GM23338 (cell line): ENCODE measurements around the gene KCNQ5. TPM values are rescaled to one million over a fixed set of nuclear protein-coding genes. Genes with fewer than 3 reads are reported as not detected.

Experiments
- ATAC-seq: fragments of 200-7000 bp; cut with Tn5 transposase; 3 replicates; pipeline ENCODE4 v1.9.1; 2020
- DNase-seq: peaks from one replicate; pipeline ENCODE4 v3.0.0-alpha.2; 2015; ENCODE audit warnings: low spot score
- H2AFZ ChIP-seq: fragments of 200-600 bp; sonication (generic); 2 replicates; pipeline ENCODE4 v1.8.0; 2016; ENCODE audit warnings: antibody characterized with exemption, mild to moderate bottlenecking, moderate library complexity
- H3F3A ChIP-seq: fragments of 200-600 bp; sonication (generic); replicated peaks from 2 replicates; pipeline ENCODE4 v1.8.0; 2017; ENCODE audit warnings: antibody characterized with exemption, mixed run types, low read depth
- H3K27ac ChIP-seq: fragments of 200-600 bp; sonication (generic); 2 replicates; pipeline ENCODE4 v1.6.1; 2016; ENCODE audit warnings: low read depth
- H3K27me3 ChIP-seq: fragments of 200-600 bp; sonication (generic); 2 replicates; pipeline ENCODE4 v1.8.0; 2016; ENCODE audit warnings: mild to moderate bottlenecking, mixed run types, moderate library complexity; ENCODE audit not compliant: insufficient read depth
- H3K36me3 ChIP-seq: fragments of 200-600 bp; sonication (generic); 2 replicates; pipeline ENCODE4 v1.8.0; 2016; ENCODE audit warnings: mild to moderate bottlenecking; ENCODE audit not compliant: insufficient read depth
- H3K4me1 ChIP-seq: fragments of 200-600 bp; sonication (generic); 2 replicates; pipeline ENCODE4 v1.8.0; 2016; ENCODE audit warnings: mild to moderate bottlenecking, moderate library complexity; ENCODE audit not compliant: insufficient read depth
- H3K4me2 ChIP-seq: fragments of 200-600 bp; sonication (generic); 2 replicates; pipeline ENCODE4 v1.7.1; 2017; ENCODE audit warnings: mixed run types
- H3K4me3 ChIP-seq: fragments of 200-600 bp; sonication (generic); 2 replicates; pipeline ENCODE4 v1.6.1; 2016; ENCODE audit warnings: mixed run types
- H3K79me2 ChIP-seq: fragments of 200-600 bp; sonication (generic); replicated peaks from 2 replicates; pipeline ENCODE4 v1.8.0; 2017; ENCODE audit warnings: mild to moderate bottlenecking; ENCODE audit not compliant: insufficient read depth
- H3K9me2 ChIP-seq: fragments of 200-600 bp; sonication (generic); 2 replicates; pipeline ENCODE4 v1.8.0; 2017; ENCODE audit not compliant: insufficient read depth
- H4K20me1 ChIP-seq: fragments of 200-600 bp; sonication (generic); replicated peaks from 2 replicates; pipeline ENCODE4 v1.8.0; 2017; ENCODE audit warnings: mild to moderate bottlenecking; ENCODE audit not compliant: insufficient read depth
- H3K27ac Mint-ChIP-seq: 2 replicates; pipeline ENCODE4 v1.8.0; 2020; ENCODE audit warnings: inconsistent platforms, mild to moderate bottlenecking, moderate library complexity, mixed read lengths
- H3K27me3 Mint-ChIP-seq: 3 replicates; pipeline ENCODE4 v1.8.0; 2022; ENCODE audit warnings: low read depth, mild to moderate bottlenecking, moderate library complexity, mixed read lengths, inconsistent platforms; ENCODE audit not compliant: insufficient read depth, poor library complexity
- H3K36me3 Mint-ChIP-seq: 3 replicates; pipeline ENCODE4 v1.8.0; 2021; ENCODE audit warnings: low read depth, mild to moderate bottlenecking, inconsistent platforms, moderate library complexity, mixed read lengths
- H3K4me1 Mint-ChIP-seq: 3 replicates; pipeline ENCODE4 v1.8.0; 2020; ENCODE audit warnings: mild to moderate bottlenecking, inconsistent platforms, mixed read lengths
- H3K4me3 Mint-ChIP-seq: 3 replicates; pipeline ENCODE4 v1.8.0; 2021; ENCODE audit warnings: moderate library complexity, mild to moderate bottlenecking, inconsistent platforms, mixed read lengths
- H3K9me3 Mint-ChIP-seq: 3 replicates; pipeline ENCODE4 v1.8.0; 2020; ENCODE audit warnings: moderate library complexity, mild to moderate bottlenecking, inconsistent platforms, mixed read lengths
- CREB1 ChIP-seq: fragments of 250-450 bp; sonication (Bioruptor Pico); IDR thresholded peaks from 2 replicates; pipeline ENCODE4 v1.5.0; 2020; ENCODE audit warnings: low read depth, mild to moderate bottlenecking, moderate library complexity
- CTCF ChIP-seq, 2 experiments: fragments of 200-600 bp in 1 of 2; sonication (generic) in 1 of 2; conservative IDR thresholded peaks; 2 replicates each; pipeline versions ENCODE4 v1.5.1 to v1.6.1; 2016 to 2017; ENCODE audit warnings: antibody characterized with exemption in 2 of 2, low read depth in 2 of 2, mild to moderate bottlenecking in 2 of 2, moderate library complexity in 1 of 2
- ETS1 ChIP-seq: IDR thresholded peaks from 2 replicates; pipeline ENCODE4 v1.6.1; 2016; ENCODE audit warnings: antibody characterized with exemption
- EZH2 ChIP-seq: fragments of 200-600 bp; sonication (generic); IDR thresholded peaks from one replicate; pipeline ENCODE4 v1.8.0; 2017; ENCODE audit warnings: antibody characterized with exemption, mild to moderate bottlenecking, low read depth; ENCODE audit not compliant: unreplicated experiment
- EZH2phosphoT487 ChIP-seq: fragments of 200-600 bp; sonication (generic); IDR thresholded peaks from one replicate; pipeline ENCODE4 v1.8.1; 2018; ENCODE audit warnings: antibody characterized with exemption; ENCODE audit not compliant: unreplicated experiment
- JUNB ChIP-seq: IDR thresholded peaks from one replicate; pipeline ENCODE4 v1.6.1; 2016; ENCODE audit warnings: antibody characterized with exemption; ENCODE audit not compliant: unreplicated experiment
- NANOG ChIP-seq: IDR thresholded peaks from 2 replicates; pipeline ENCODE4 v1.6.1; 2016; ENCODE audit warnings: antibody characterized with exemption, borderline replicate concordance
- POLR2AphosphoS5 ChIP-seq: IDR thresholded peaks from 2 replicates; pipeline ENCODE4 v1.6.1; 2016; ENCODE audit warnings: antibody characterized with exemption, low read depth
- REST ChIP-seq: IDR thresholded peaks from one replicate; pipeline ENCODE4 v1.6.1; 2018; ENCODE audit warnings: antibody characterized with exemption; ENCODE audit not compliant: unreplicated experiment
- STAT1 ChIP-seq: IDR thresholded peaks from one replicate; pipeline ENCODE4 v1.6.1; 2016; ENCODE audit warnings: antibody characterized with exemption; ENCODE audit not compliant: unreplicated experiment
- ZNF114 ChIP-seq: fragments of 250-450 bp; sonication (Bioruptor Pico); IDR thresholded peaks from 2 replicates; pipeline ENCODE4 v1.5.0; 2020; ENCODE audit warnings: mild to moderate bottlenecking, moderate library complexity
- ZNF331 ChIP-seq: fragments of 250-450 bp; sonication (Bioruptor Pico); IDR thresholded peaks from 2 replicates; pipeline ENCODE4 v1.5.0; 2020; ENCODE audit warnings: low read depth, mild to moderate bottlenecking, moderate library complexity
- ZNF462 ChIP-seq: fragments of 250-450 bp; sonication (Bioruptor Pico); IDR thresholded peaks from 2 replicates; pipeline ENCODE4 v1.5.0; 2020; ENCODE audit warnings: mild to moderate bottlenecking, moderate library complexity
- polyA plus RNA-seq: library from polyadenylated mRNA; unstranded; fragments of >200 nt; fragmentation: Nextera tagmentation; extraction: Ambion mirVana; gene quantifications from 2 replicates; pipeline ENCODE4 v1.2.1, GENCODE V29; 2016
- total RNA-seq: library from RNA; depleted of rRNA; stranded (reverse); fragments of >200 nt; shearing (Covaris generic); gene quantifications from 2 replicates; pipeline ENCODE4 v1.2.3, GENCODE V29; 2014

Gene KCNQ5
- total and polyA plus RNA-seq, 2 experiments from 2014 or later, result 0.68 to 0.87 TPM

- no peak for TF ChIP-seq CREB1 (CRISPR knock-in tag)
- no peak for TF ChIP-seq REST
- TF ChIP-seq EZH2, result no peak
- no peak for TF ChIP-seq ZNF331
- TF ChIP-seq ETS1, result no peak
- TF ChIP-seq NANOG, result no peak
- no peak for TF ChIP-seq POLR2AphosphoS5
- no peak for TF ChIP-seq ZNF114 (CRISPR knock-in tag)
- no peak for TF ChIP-seq ZNF462 (CRISPR knock-in tag)
- TF ChIP-seq CTCF (conservative IDR thresholded peaks at IDR 0.05; ENCODE audit: low read depth in 2 of 2), result no peak
- no peak for TF ChIP-seq STAT1
- TF ChIP-seq JUNB, result no peak
- TF ChIP-seq EZH2phosphoT487, result no peak
- Histone ChIP-seq H3K9me2 (no peaks in the 10 kb centered on the region), H3K36me3 (no peaks in the 10 kb centered on the region), H3K4me3 (no peak overlapping the region), H3K4me2 (no peak overlapping the region), H2AFZ (no peak overlapping the region), H3F3A (no peaks in the 10 kb centered on the region), H3K27ac (no peak overlapping the region), H4K20me1 (no peaks in the 10 kb centered on the region), H3K4me1 (no peaks in the 10 kb centered on the region), H3K27me3 (no peaks in the 10 kb centered on the region), H3K79me2 (no peaks in the 10 kb centered on the region)
- H3K4me3 Mint-ChIP-seq, result no peak overlapping the region
- H3K36me3 Mint-ChIP-seq, result no peaks in the 10 kb centered on the region
- H3K27ac Mint-ChIP-seq, result peak overlapping the region; percentile 63; the same call in 1 of the 2 replicates
- DNase-seq, result no peak
- ATAC-seq, result no peak
- H3K9me3 Mint-ChIP-seq, result no peaks in the 10 kb centered on the region
- no peaks in the 10 kb centered on the region for H3K27me3 Mint-ChIP-seq
- peaks cover 19% of the 10 kb centered on the region; the same call in 2 of the 3 replicates for H3K4me1 Mint-ChIP-seq
Measured at GRCh38 chr6:72746276-72746675, 124.4 kb downstream of the KCNQ5 start.
